Measurements from ENCODE around the gene CALHM4. TPM values are rescaled to one million over a fixed set of nuclear protein-coding genes. Genes with fewer than 3 reads are reported as not detected.
"Not testable (repeated sequence)": the region's sequence is repeated elsewhere in the genome, so short reads cannot be mapped to it uniquely, and the experiment has no call there.

Gene CALHM4
- total RNA-seq, 3 donors from 2014 or later, result not detected

DNA sequence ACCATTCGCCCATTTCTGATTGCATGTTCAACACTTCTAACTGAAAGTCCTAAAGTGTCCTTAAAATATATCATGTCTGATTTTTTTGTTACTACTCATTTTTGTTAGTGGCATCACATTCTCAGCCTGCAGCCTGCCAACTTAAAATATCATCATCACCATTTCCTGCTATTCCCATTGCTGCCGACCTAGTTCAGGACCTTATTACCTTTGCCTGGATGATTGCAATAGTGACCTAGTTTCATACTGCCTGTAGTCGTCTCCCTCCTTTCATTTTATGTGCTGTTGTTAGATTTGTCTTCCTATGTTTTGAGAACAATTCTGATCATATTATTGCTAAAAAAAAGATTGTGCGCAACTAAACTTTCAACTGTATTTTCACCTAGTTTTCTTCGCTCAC lies 23.9 kb downstream of the CALHM4 start:
- Mint-ChIP-seq H3K27me3 (ENCODE audit: low read depth) (no peaks in the 10 kb centered on the region), H3K36me3 (ENCODE audit: insufficient read depth) (peaks cover 36% of the 10 kb centered on the region), H3K9me3 (no peaks in the 10 kb centered on the region), H3K4me1 (ENCODE audit: low read depth) (peaks cover 43% of the 10 kb centered on the region), H3K4me3 (no peak overlapping the region)
- DNase-seq (no peak), ATAC-seq (no peak)

DNA sequence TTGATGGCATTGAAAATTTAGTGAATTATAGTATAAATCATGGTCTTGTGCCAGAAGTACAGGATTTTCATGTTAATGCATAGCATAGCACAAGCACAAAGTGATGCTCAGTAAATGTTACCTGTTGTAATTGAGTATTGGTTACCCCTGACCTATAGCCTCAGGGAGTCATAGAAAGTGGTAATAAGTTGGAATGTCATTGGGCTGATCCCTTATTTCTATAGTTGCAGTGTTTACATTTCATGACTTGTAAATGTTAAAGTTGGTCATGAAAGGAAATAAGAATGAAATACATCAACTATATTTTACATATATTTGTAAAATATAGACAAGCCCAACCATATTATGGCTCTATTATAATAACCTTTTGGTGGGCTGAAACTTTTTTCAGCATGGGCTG lies 24.8 kb downstream of the CALHM4 start:
- H3K9me3 Mint-ChIP-seq, result no peaks in the 10 kb centered on the region
- no peak for ATAC-seq
- H3K36me3 Mint-ChIP-seq (ENCODE audit: insufficient read depth), result peaks cover 38% of the 10 kb centered on the region
- no peaks in the 10 kb centered on the region for H3K27me3 Mint-ChIP-seq (ENCODE audit: low read depth)
- H3K4me1 Mint-ChIP-seq (ENCODE audit: low read depth), result peaks cover 34% of the 10 kb centered on the region
- no peak for DNase-seq
- no peak overlapping the region for H3K4me3 Mint-ChIP-seq

GRCh38 chr6:116579143-116579542 lies 25.6 kb downstream of the CALHM4 start:
- Mint-ChIP-seq H3K4me3 (no peak overlapping the region), H3K27me3 (ENCODE audit: low read depth) (no peaks in the 10 kb centered on the region), H3K9me3 (no peaks in the 10 kb centered on the region), H3K36me3 (ENCODE audit: insufficient read depth) (peaks cover 37% of the 10 kb centered on the region), H3K4me1 (ENCODE audit: low read depth) (peaks cover 26% of the 10 kb centered on the region)
- DNase-seq (no peak), ATAC-seq (no peak)

DNA sequence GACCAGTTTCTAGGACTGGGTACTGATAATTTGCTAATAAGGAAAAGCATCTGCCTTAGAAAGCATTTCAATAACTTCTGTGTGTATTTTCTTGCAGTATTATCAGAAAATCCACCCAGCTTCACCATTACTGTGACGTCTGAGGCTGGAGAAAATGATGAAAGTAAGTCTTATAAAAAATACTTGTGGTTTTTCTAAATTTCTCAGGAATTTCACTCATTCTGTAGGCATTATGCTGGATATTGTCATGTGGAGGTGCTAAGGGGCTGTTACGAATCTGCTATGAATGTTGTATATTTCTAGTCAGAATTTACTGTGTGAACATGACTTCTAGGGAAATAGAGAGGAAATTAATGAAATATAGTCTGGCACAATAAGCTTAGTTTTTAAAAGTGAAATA lies 26.6 kb downstream of the CALHM4 start:
- H3K9me3 Mint-ChIP-seq, result no peaks in the 10 kb centered on the region

GRCh38 chr6:116586276-116586675 lies 32.7 kb downstream of the CALHM4 start:
- H3K4me1 Mint-ChIP-seq (ENCODE audit: low read depth), result no peaks in the 10 kb centered on the region
- H3K27me3 Mint-ChIP-seq (ENCODE audit: low read depth), result no peaks in the 10 kb centered on the region
- H3K4me3 Mint-ChIP-seq, result no peak overlapping the region
- ATAC-seq (no peak), DNase-seq (no peak)
- H3K36me3 Mint-ChIP-seq (ENCODE audit: insufficient read depth), result peaks cover 44% of the 10 kb centered on the region
- no peaks in the 10 kb centered on the region for H3K9me3 Mint-ChIP-seq

More for the DNA sequence above, 26.6 kb downstream of the CALHM4 start:
- Mint-ChIP-seq H3K27me3 (ENCODE audit: low read depth) (no peaks in the 10 kb centered on the region), H3K4me1 (ENCODE audit: low read depth) (peaks cover 23% of the 10 kb centered on the region), H3K36me3 (ENCODE audit: insufficient read depth) (peaks cover 38% of the 10 kb centered on the region), H3K4me3 (no peak overlapping the region)
- ATAC-seq (no peak), DNase-seq (no peak)

GRCh38 chr6:116586738-116587137 lies 33.2 kb downstream of the CALHM4 start:
- no peaks in the 10 kb centered on the region for H3K27me3 Mint-ChIP-seq (ENCODE audit: low read depth)
- DNase-seq (no peak), ATAC-seq (no peak)
- H3K9me3 Mint-ChIP-seq, result no peaks in the 10 kb centered on the region
- peaks cover 45% of the 10 kb centered on the region for H3K36me3 Mint-ChIP-seq (ENCODE audit: insufficient read depth)
- no peaks in the 10 kb centered on the region for H3K4me1 Mint-ChIP-seq (ENCODE audit: low read depth)
- H3K4me3 Mint-ChIP-seq, result no peak overlapping the region

DNA sequence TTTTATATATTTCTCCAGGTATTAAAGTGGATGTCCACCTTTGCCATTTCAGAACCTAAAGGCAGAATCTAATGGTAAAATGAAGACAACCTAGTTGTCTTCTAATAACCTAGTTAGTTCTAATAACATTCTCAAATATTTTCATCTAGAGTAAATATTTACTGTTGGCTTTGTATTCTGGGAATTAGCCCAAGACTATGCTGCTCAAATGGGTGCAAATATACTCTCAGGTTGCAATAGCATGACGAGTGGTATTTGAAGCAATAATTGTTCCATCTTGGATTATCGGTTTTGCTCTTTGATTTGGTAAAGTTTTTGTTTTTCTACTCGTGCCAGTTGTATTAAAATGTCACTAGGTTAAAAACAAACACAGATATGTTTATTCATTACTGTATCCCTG lies 41.7 kb downstream of the CALHM4 start:
- H3K9me3 Mint-ChIP-seq, result no peaks in the 10 kb centered on the region
- H3K4me3 Mint-ChIP-seq, result no peak overlapping the region
- ATAC-seq (no peak), DNase-seq (no peak)
- peaks cover 53% of the 10 kb centered on the region for H3K36me3 Mint-ChIP-seq (ENCODE audit: insufficient read depth)
- H3K4me1 Mint-ChIP-seq (ENCODE audit: low read depth), result no peaks in the 10 kb centered on the region
- no peaks in the 10 kb centered on the region for H3K27me3 Mint-ChIP-seq (ENCODE audit: low read depth)

GRCh38 chr6:116596815-116597214 lies 43.3 kb downstream of the CALHM4 start:
- Mint-ChIP-seq H3K27me3 (ENCODE audit: low read depth) (no peaks in the 10 kb centered on the region), H3K4me1 (ENCODE audit: low read depth) (no peaks in the 10 kb centered on the region), H3K4me3 (no peak overlapping the region), H3K36me3 (ENCODE audit: insufficient read depth) (peaks cover 50% of the 10 kb centered on the region), H3K9me3 (no peaks in the 10 kb centered on the region)
- no peak for DNase-seq
- ATAC-seq, result no peak

GRCh38 chr6:116603916-116604315 lies 50.4 kb downstream of the CALHM4 start:
- not testable (repeated sequence) for H3K4me3 Mint-ChIP-seq; H3K27me3 Mint-ChIP-seq (ENCODE audit: low read depth); ATAC-seq; DNase-seq; H3K4me1 Mint-ChIP-seq (ENCODE audit: low read depth)
- H3K36me3 Mint-ChIP-seq (ENCODE audit: insufficient read depth), result peaks cover 34% of the 10 kb centered on the region
- peaks cover 13% of the 10 kb centered on the region for H3K9me3 Mint-ChIP-seq

DNA sequence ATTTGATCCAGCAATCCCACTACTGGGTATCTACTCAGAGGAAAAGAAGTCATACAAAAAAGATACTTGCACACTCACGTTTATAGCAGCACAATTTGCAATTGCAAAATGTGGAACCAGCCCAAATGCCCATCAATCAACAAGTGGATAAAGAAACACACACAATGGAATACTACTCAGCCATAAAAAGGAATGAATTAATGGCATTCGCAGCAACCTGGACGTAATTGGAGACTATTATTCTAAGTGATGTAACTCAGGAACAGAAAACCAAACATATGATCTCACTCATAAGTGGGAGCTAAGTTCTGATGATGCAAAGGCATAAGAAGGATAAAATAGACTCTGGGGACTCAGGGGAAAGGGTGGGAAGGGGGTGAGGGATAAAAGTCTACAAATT lies 51.3 kb downstream of the CALHM4 start:
- not testable (repeated sequence) for H3K27me3 Mint-ChIP-seq (ENCODE audit: low read depth); H3K4me1 Mint-ChIP-seq (ENCODE audit: low read depth); H3K4me3 Mint-ChIP-seq; DNase-seq; ATAC-seq
- H3K9me3 Mint-ChIP-seq, result peaks cover 13% of the 10 kb centered on the region
- peaks cover 30% of the 10 kb centered on the region for H3K36me3 Mint-ChIP-seq (ENCODE audit: insufficient read depth)

- Mint-ChIP-seq H3K4me3 (no peak overlapping the region), H3K4me1 (ENCODE audit: low read depth) (no peaks in the 10 kb centered on the region), H3K9me3 (peaks cover 13% of the 10 kb centered on the region), H3K36me3 (ENCODE audit: insufficient read depth) (peaks cover 25% of the 10 kb centered on the region), H3K27me3 (ENCODE audit: low read depth) (no peaks in the 10 kb centered on the region)
- ATAC-seq (no peak), DNase-seq (no peak)
Observed at GRCh38 chr6:116605935-116606334, 52.4 kb downstream of the CALHM4 start.

Other genes with a start within 250 kb of the CALHM4 start
- gene DSE, start 182.8 kb upstream of the CALHM4 start, total RNA-seq, result 1 to 10 TPM; 2.0 to 4.7 (median 3.4) TPM
- 1 to 10 TPM; 1.5 to 2.3 (median 1.7) TPM for gene CALHM6, start 92.4 kb upstream of the CALHM4 start, total RNA-seq
- gene CALHM5, start 42.1 kb upstream of the CALHM4 start, total RNA-seq, result not detected
- not detected for gene TRAPPC3L, start 8.1 kb upstream of the CALHM4 start, total RNA-seq
- gene RWDD1, start 17.8 kb downstream of the CALHM4 start, total RNA-seq, result 10 to 100 TPM; 53.6 to 58.6 (median 57.6) TPM
- under 1 TPM; 0.29 to 0.43 (median 0.40) TPM for gene RSPH4A, start 62.7 kb downstream of the CALHM4 start, total RNA-seq
- 10 to 100 TPM; 15.6 to 16.3 (median 16.3) TPM for gene ZUP1, start 115.0 kb downstream of the CALHM4 start, total RNA-seq
- 10 to 100 TPM; 10.8 to 18.0 (median 12.7) TPM for gene KPNA5, start 127.5 kb downstream of the CALHM4 start, total RNA-seq
- gene FAM162B, start 212.0 kb downstream of the CALHM4 start, total RNA-seq, result not detected

Measured in activated T-cell treated with anti-CD3 and anti-CD28 coated beads, Interleukin-2, amount 50 U/mL, for 4 hours (primary cell).